NCI-H2227 (cell line): ENCODE measurements around the gene MCRIP2.
"Not testable (repeated sequence)": the region's sequence is repeated elsewhere in the genome, so short reads cannot be mapped to it uniquely, and the experiment has no call there.

Experiments used
- DNase-seq: peaks from one replicate; lab custom pipeline; 2025; ENCODE audit not compliant: unreplicated experiment; lab: John Stamatoyannopoulos, UW

Gene MCRIP2

GRCh38 chr16:641326-642188 is at the start of gene MCRIP2:
Gene MCRIP2, plus strand, starts transcription at chr16:641828. Its CDS starts 164 bp downstream, at chr16:641992.
- peak; percentile 87 for DNase-seq

- no peak for DNase-seq
These were observed 49.6 kb upstream of the MCRIP2 start for GRCh38 chr16:591892-592517.

GRCh38 chr16:592518-593306 is 48.9 kb upstream of the MCRIP2 start:
- DNase-seq = no peak

- no peak for DNase-seq
These were observed 48.2 kb upstream of the MCRIP2 start for GRCh38 chr16:593406-593805.

- no peak for DNase-seq
These were observed 47.8 kb upstream of the MCRIP2 start for GRCh38 chr16:593807-594206.

GRCh38 chr16:595094-595528 is 46.5 kb upstream of the MCRIP2 start:
- DNase-seq = peak; percentile 29

- DNase-seq = no peak
These were observed 45.5 kb upstream of the MCRIP2 start for GRCh38 chr16:595942-596735.

- no peak for DNase-seq
These were observed 44.9 kb upstream of the MCRIP2 start for GRCh38 chr16:596736-597060.

GRCh38 chr16:597655-598054 is 44.0 kb upstream of the MCRIP2 start:
- DNase-seq = not testable (repeated sequence)

- no peak for DNase-seq
These were observed 42.5 kb upstream of the MCRIP2 start for GRCh38 chr16:598823-599739.

GRCh38 chr16:600781-601180 is 40.8 kb upstream of the MCRIP2 start:
- no peak for DNase-seq

- DNase-seq = no peak
These were observed 37.7 kb upstream of the MCRIP2 start for GRCh38 chr16:603933-604332.

- DNase-seq = no peak
These were observed 34.8 kb upstream of the MCRIP2 start for GRCh38 chr16:606656-607307.

- DNase-seq = no peak
These were observed 33.6 kb upstream of the MCRIP2 start for GRCh38 chr16:608019-608418.

- no peak for DNase-seq
These were observed 32.3 kb upstream of the MCRIP2 start for GRCh38 chr16:609316-609715.

GRCh38 chr16:609984-610383 is 31.6 kb upstream of the MCRIP2 start:
- no peak for DNase-seq

GRCh38 chr16:610513-611381 is 30.9 kb upstream of the MCRIP2 start:
- no peak for DNase-seq

GRCh38 chr16:615122-615521 is 26.5 kb upstream of the MCRIP2 start:
- no peak for DNase-seq
